ENCODE data around the gene RNASE4. TPM values are rescaled to one million over a fixed set of nuclear protein-coding genes. Genes with fewer than 3 reads are reported as not detected.

The RNASE4 gene, protein sequence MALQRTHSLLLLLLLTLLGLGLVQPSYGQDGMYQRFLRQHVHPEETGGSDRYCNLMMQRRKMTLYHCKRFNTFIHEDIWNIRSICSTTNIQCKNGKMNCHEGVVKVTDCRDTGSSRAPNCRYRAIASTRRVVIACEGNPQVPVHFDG
- 58.3 and 59.6 TPM in 2 replicates for total RNA-seq

DNA sequence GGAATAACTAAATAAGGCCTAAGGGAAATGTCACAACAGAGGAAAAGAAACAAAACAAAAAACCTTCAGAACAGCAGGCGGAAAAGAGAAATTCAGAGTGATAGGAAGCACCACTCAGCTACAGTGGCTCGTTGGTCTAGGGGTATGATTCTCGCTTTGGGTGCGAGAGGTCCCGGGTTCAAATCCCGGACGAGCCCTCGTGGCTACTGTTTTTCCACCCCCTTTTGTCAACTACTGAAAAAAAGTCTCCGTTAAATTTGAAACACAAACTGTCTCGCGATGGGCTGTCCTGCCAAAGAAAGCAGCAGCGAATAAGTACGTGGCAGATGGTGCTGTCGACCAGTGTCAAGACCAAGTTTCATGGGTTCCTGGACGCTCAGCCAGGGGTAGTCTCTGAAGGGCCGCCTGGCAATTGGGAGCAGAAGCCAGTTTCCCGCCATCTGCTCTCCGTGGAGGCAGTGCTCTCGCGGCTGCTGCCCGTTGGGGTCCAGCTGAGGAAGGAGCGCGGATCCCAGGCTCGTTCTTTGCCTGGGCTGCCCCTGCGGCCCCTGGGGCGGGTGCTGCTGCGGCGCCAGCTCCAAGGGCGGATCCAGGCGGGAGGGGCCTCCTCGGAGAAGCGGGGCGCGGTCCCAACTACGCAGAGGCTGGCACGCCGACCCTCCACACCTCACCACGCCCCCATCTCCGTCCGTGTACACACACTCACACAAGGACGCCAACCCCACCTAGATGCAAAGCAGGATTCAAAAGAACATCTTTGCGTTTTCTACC, at the start of gene RNASE4:
Gene RNASE4, plus strand, starts transcription at position 670 of the 771 bp plus-strand sequence. CDS start 14,812 bp downstream, outside the sequence.

DNA sequence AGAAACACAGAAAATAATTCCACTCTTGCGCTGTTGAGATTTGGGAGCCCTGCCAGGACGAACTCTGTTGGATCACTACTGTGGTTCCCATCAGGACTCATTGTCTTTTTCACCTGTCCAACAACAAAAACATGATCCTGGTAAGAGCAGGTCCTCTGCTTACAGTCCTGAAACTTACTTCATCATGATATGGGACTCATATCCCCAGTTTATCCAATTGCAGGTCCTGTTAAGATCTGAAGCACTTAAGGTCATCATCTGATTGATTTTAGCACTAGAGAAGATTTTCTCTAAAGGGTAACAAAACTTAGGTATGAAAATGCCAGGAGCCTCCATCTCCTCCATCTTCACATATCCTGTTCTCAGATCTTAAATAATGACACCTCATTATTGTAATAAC, 42.8 kb upstream of the RNASE4 start, which contains the start of gene OR6S1:
Gene OR6S1, minus strand, starts transcription at position 101 of the 400 bp plus-strand sequence. Its CDS starts 0 bp downstream, at position 101.

DNA sequence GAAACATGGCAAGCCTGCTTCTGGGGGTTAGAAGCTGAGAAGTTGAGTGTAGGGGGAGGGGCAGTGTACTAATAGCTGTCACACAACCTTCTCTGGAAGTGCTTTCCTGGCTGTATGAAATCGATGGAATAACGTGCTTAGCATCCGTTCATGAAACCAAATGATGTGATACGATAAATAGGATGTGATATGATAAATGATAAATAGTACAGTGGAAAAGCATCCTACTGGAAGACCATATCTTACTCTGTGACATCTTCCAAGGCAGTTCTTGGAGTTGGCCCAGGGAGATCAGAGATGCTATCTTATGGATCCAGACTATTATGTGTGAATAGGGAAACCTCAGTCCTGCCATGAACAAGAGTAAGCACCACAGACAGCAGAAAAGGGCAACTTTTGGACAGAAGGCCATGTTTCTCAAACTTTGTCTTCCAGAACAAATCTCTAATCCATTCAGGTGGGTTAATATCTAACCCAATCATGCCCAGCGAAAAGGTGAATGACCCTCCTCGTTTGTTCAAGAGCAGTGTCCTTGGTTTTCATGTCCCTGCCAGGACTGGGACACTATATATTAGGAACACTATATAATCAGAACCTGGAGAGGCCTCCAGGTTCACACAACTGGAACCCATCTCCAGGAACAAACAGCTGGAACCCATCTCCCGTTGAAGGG, 3.9 kb downstream of the RNASE4 start, which contains the start of gene ANG:
Gene ANG, plus strand, starts transcription at position 598 of the 673 bp plus-strand sequence. CDS start 4,801 bp downstream, outside the sequence.

DNA sequence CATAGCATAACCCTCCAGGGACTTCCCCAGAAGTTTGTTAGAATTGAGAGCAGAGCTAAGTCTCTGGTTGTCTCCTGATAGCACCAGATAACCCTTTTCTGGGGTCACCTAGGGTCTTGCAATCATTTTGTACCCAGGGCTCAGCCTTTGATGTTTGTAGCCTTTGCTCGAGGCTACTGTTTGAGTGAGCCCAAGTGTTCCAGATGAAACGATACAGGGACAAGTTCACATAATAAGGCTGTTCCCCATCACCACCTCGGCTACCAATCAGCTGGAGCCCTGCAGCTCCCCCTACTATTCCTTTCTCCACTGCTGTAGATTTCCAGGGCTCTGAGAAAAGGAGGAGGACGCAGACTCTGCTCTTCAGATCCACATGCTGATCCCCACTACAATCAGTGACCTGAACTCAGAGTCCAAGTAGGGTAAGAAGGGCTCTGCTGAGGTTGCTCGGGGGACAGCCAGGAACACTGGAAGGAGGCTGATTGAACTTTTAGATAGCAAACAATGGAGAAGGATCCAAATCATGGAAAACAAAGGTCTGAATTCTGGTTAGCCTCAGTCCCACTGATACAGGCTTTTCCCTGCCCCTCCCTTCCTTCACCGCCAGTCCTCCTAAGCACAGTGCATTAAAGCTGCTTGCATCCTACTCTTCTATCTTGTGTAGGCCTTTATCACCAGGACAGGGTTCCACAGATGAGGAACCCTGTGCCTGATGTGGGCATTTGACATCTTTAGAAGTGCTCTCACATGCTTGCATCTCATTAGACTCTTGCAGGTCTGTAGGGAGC, 61.4 kb downstream of the RNASE4 start, which contains the start of gene EDDM3A:
Gene EDDM3A, plus strand, starts transcription at position 317 of the 788 bp plus-strand sequence. CDS start 1,694 bp downstream, outside the sequence.

Other genes starting within 250 kb of the RNASE4 start
- gene KLHL33, start 248.4 kb upstream of the RNASE4 start, total RNA-seq = 0.03 and 0.07 TPM in 2 replicates
- 20.0 and 20.4 TPM in 2 replicates for gene OSGEP, start 229.7 kb upstream of the RNASE4 start, total RNA-seq
- gene APEX1, start 229.3 kb upstream of the RNASE4 start, total RNA-seq = 38.8 and 55.3 TPM in 2 replicates
- 17.9 and 22.4 TPM in 2 replicates for gene PIP4P1, start 223.1 kb upstream of the RNASE4 start, total RNA-seq
- gene PNP, start 215.2 kb upstream of the RNASE4 start, total RNA-seq = 11.5 and 34.8 TPM in 2 replicates
- not detected in 2 replicates for gene RNASE10, start 179.0 kb upstream of the RNASE4 start, total RNA-seq
- not detected in 2 replicates for gene RNASE9, start 123.5 kb upstream of the RNASE4 start, total RNA-seq
- gene RNASE11, start 96.6 kb upstream of the RNASE4 start, total RNA-seq = not detected in 2 replicates
- not detected in 2 replicates for gene RNASE12, start 93.2 kb upstream of the RNASE4 start, total RNA-seq
- not detected in 2 replicates for gene OR6S1, start 42.9 kb upstream of the RNASE4 start, total RNA-seq
- gene ANG, start 4.2 kb downstream of the RNASE4 start, total RNA-seq = 6.8 and 8.1 TPM in 2 replicates
- gene EDDM3A, start 61.3 kb downstream of the RNASE4 start, total RNA-seq = not detected in 2 replicates
- not detected in 2 replicates for gene EDDM3B, start 83.8 kb downstream of the RNASE4 start, total RNA-seq
- gene RNASE6, start 96.7 kb downstream of the RNASE4 start, total RNA-seq = not detected in 2 replicates
- 1.6 and 7.6 TPM in 2 replicates for gene RNASE1, start 118.3 kb downstream of the RNASE4 start, total RNA-seq
- gene RNASE3, start 206.8 kb downstream of the RNASE4 start, total RNA-seq = not detected in 2 replicates